Body of pancreas (tissue), 4 donors: Measurements from ENCODE around the gene PTPRM. TPM values are rescaled to one million over a fixed set of nuclear protein-coding genes. Genes with fewer than 3 reads are reported as not detected.

Experiments used
- ATAC-seq: fragments of 150-250 bp; one replicate; pipeline ENCODE4 v1.9.1; 2016
- DNase-seq, 4 donors: peaks; one replicate each; pipeline ENCODE4 v3.0.0-alpha.2; 2019
- H3K27ac ChIP-seq, 4 donors: fragments of 200-600 bp; sonication (generic); 1 replicate in 3 of 4; 2 replicates in 1 of 4; pipeline versions ENCODE4 v1.5.1 to v1.6.1; 2016 to 2019; ENCODE audit warnings: mild to moderate bottlenecking in 1 of 4, mixed read lengths in 1 of 4, moderate library complexity in 1 of 4
- H3K27me3 ChIP-seq, 2 donors: fragments of 200-600 bp; sonication (generic); one replicate each; pipeline ENCODE4 v1.6.0; 2016; ENCODE audit warnings: mild to moderate bottlenecking in 1 of 2
- H3K36me3 ChIP-seq, 2 donors: fragments of 200-600 bp; sonication (generic); replicated peaks in 1 of 2; 2 replicates each; pipeline ENCODE4 v1.5.1; 2016; ENCODE audit warnings: low read depth in 2 of 2; ENCODE audit not compliant: insufficient read depth in 1 of 2
- H3K4me1 ChIP-seq: fragments of 200-600 bp; sonication (generic); one replicate; pipeline ENCODE4 v1.6.0; 2016
- H3K4me3 ChIP-seq, 2 donors: fragments of 200-600 bp; sonication (generic); 1 replicate in 1 of 2; 2 replicates in 1 of 2; pipeline ENCODE4 v1.5.1; 2016 to 2019
- H3K9me3 ChIP-seq, 3 donors: fragments of 200-600 bp; sonication (generic); 1 replicate in 2 of 3; 2 replicates in 1 of 3; pipeline ENCODE4 v1.5.1; 2016
- CTCF ChIP-seq, 7 experiments: fragments of 450-650 bp in 4 of 7; fragments of 200-600 bp in 3 of 7; sonication (generic) in 3 of 7; IDR thresholded peaks; one replicate each; pipeline ENCODE4 v1.5.1; 2016 to 2019; ENCODE audit warnings: antibody characterized with exemption in 7 of 7
- POLR2A ChIP-seq, 3 donors: fragments of 450-650 bp; IDR thresholded peaks; one replicate each; pipeline ENCODE4 v1.6.1; 2016; ENCODE audit warnings: antibody characterized with exemption in 3 of 3, mild to moderate bottlenecking in 2 of 3
- WGBS, 2 donors: methylation state at CpG; one replicate each; pipeline ENCODE4 v1.1.5; 2017; 5-methylcytosine and 5-hydroxymethylcytosine counted together
- intact Hi-C: fragments of 100-400 bp; cut with DNase I; formaldehyde crosslinking; loops from one replicate; pipeline ENCODE4 v1.15.1; 2023
- total RNA-seq, 2 donors: library from RNA; depleted of rRNA; stranded (reverse); fragments of >200 nt; gene quantifications; one replicate each; pipeline ENCODE4 v1.1.0, GENCODE V29; 2016

Gene PTPRM
- total RNA-seq, 2 donors from 2014 or later: 38.2 to 48.0 TPM

- ATAC-seq: no peak
- Histone ChIP-seq H3K27me3 (no peaks in the 10 kb centered on the region), H3K27ac (no peak overlapping the region), H3K4me1 (peaks cover 11% of the 10 kb centered on the region), H3K9me3 (no peaks in the 10 kb centered on the region), H3K4me3 (no peak overlapping the region), H3K36me3 (no peaks in the 10 kb centered on the region)
- intact Hi-C loops: no loop called here
- WGBS, 2 donors: 84 to 85% methylated on average over 6 of the region's 6 CpGs
- TF ChIP-seq CTCF (IDR thresholded peaks at IDR 0.05) (no peak), POLR2A (IDR thresholded peaks at IDR 0.05) (no peak)
- no peak for DNase-seq
Measured at GRCh38 chr18:7646174-7646886, 79.2 kb downstream of the PTPRM start.

GRCh38 chr18:7647500-7647899 is 80.4 kb downstream of the PTPRM start:
- no peak for TF ChIP-seq CTCF (IDR thresholded peaks at IDR 0.05)
- no peak for TF ChIP-seq POLR2A (IDR thresholded peaks at IDR 0.05)
- Histone ChIP-seq H3K4me1 (peaks cover 11% of the 10 kb centered on the region), H3K27ac (no peak overlapping the region), H3K4me3 (no peak overlapping the region), H3K36me3 (no peaks in the 10 kb centered on the region), H3K27me3 (no peaks in the 10 kb centered on the region), H3K9me3 (no peaks in the 10 kb centered on the region)
- WGBS, 2 donors: 87 to 98% methylated on average over 3 of the region's 3 CpGs
- ATAC-seq (no peak), DNase-seq (no peak)
- intact Hi-C loops: no loop called here

- 58 to 60% methylated on average over 6 of the region's 6 CpGs for WGBS, 2 donors
- no peaks in the 10 kb centered on the region for H3K4me1 ChIP-seq
- H3K9me3 ChIP-seq: no peaks in the 10 kb centered on the region
- intact Hi-C loops: no loop called here
- DNase-seq (no peak), ATAC-seq (no peak)
- no peak for TF ChIP-seq CTCF (IDR thresholded peaks at IDR 0.05)
- TF ChIP-seq POLR2A (IDR thresholded peaks at IDR 0.05): no peak
- no peak overlapping the region for H3K27ac ChIP-seq
- H3K36me3 ChIP-seq: no peaks in the 10 kb centered on the region
- no peak overlapping the region for H3K4me3 ChIP-seq
- no peaks in the 10 kb centered on the region for H3K27me3 ChIP-seq
Measured at GRCh38 chr18:7657050-7657449, 89.9 kb downstream of the PTPRM start.

GRCh38 chr18:7657937-7658336 is 90.8 kb downstream of the PTPRM start:
- intact Hi-C loops: no loop called here
- Histone ChIP-seq H3K9me3 (no peaks in the 10 kb centered on the region), H3K4me1 (no peaks in the 10 kb centered on the region), H3K4me3 (no peak overlapping the region), H3K36me3 (no peaks in the 10 kb centered on the region), H3K27me3 (no peaks in the 10 kb centered on the region), H3K27ac (no peak overlapping the region)
- 82 to 93% methylated on average over 2 of the region's 2 CpGs for WGBS, 2 donors
- DNase-seq (no peak), ATAC-seq (no peak)
- TF ChIP-seq POLR2A (IDR thresholded peaks at IDR 0.05) (no peak), CTCF (IDR thresholded peaks at IDR 0.05) (no peak)

GRCh38 chr18:7658701-7659100 is 91.6 kb downstream of the PTPRM start:
- Histone ChIP-seq H3K4me3 (no peak overlapping the region), H3K27me3 (no peaks in the 10 kb centered on the region), H3K9me3 (no peaks in the 10 kb centered on the region), H3K36me3 (no peaks in the 10 kb centered on the region), H3K27ac (no peak overlapping the region), H3K4me1 (no peaks in the 10 kb centered on the region)
- TF ChIP-seq CTCF (IDR thresholded peaks at IDR 0.05) (no peak), POLR2A (IDR thresholded peaks at IDR 0.05) (no peak)
- no peak for ATAC-seq
- no peak for DNase-seq
- 92 to 96% methylated on average over 1 of the region's 1 CpG for WGBS, 2 donors
- intact Hi-C loops: no loop called here
